Naive thymus-derived CD4-positive, alpha-beta T cell (primary cell): Measurements from ENCODE around the gene MYCBP2. TPM values are rescaled to one million over a fixed set of nuclear protein-coding genes. Genes with fewer than 3 reads are reported as not detected.

Source experiments
- ATAC-seq: fragments of 150-1000 bp; cut with Tn5 transposase; 2 replicates; pipeline ENCODE4 v1.10.0; 2021; ENCODE audit warnings: mild to moderate bottlenecking, moderate library complexity
- CTCF ChIA-PET: fragments of 350-600 bp; sonication (Branson Sonifier 250); formaldehyde crosslinking; loops from one replicate; lab custom pipeline; 2021; ENCODE audit warnings: antibody characterized with exemption; lab: Charles Lee
- POLR2A ChIA-PET: fragments of 350-600 bp; sonication (Branson Sonifier 250); formaldehyde crosslinking; loops from one replicate; lab custom pipeline; 2021; ENCODE audit warnings: antibody characterized with exemption, inconsistent platforms; lab: Charles Lee
- DNase-seq, 9 donors: peaks; one replicate each; pipeline versions ENCODE4 v3.0.0 to v3.0.0-alpha.2; 2020 to 2022; ENCODE audit warnings: mixed read lengths in 1 of 9
- H3K27ac ChIP-seq: one replicate; pipeline ENCODE4 v1.7.0; 2013; ENCODE audit warnings: mild to moderate bottlenecking, low read depth, low read length, moderate library complexity
- H3K27me3 ChIP-seq, 2 donors: one replicate each; pipeline ENCODE4 v1.7.0; 2013; ENCODE audit warnings: low read length in 2 of 2, mild to moderate bottlenecking in 2 of 2, moderate library complexity in 2 of 2; ENCODE audit not compliant: control insufficient read depth in 2 of 2, insufficient read depth in 2 of 2
- H3K36me3 ChIP-seq, 3 experiments: 1 replicate in 2 of 3; 2 replicates in 1 of 3; pipeline ENCODE4 v1.7.0; 2013; ENCODE audit warnings: low read length in 3 of 3, mild to moderate bottlenecking in 3 of 3, moderate library complexity in 1 of 3; ENCODE audit not compliant: insufficient read depth in 3 of 3, control insufficient read depth in 2 of 3
- H3K4me1 ChIP-seq, 2 donors: one replicate each; pipeline ENCODE4 v1.7.0; 2013; ENCODE audit warnings: low read length in 2 of 2, mild to moderate bottlenecking in 2 of 2, moderate library complexity in 1 of 2; ENCODE audit not compliant: control insufficient read depth in 2 of 2, insufficient read depth in 2 of 2
- H3K4me3 ChIP-seq: 2 replicates; pipeline ENCODE4 v1.7.0; 2013; ENCODE audit warnings: mild to moderate bottlenecking, low read length
- H3K9me3 ChIP-seq, 3 experiments: 1 replicate in 2 of 3; 2 replicates in 1 of 3; pipeline ENCODE4 v1.7.0; 2013; ENCODE audit warnings: low read length in 3 of 3; ENCODE audit not compliant: control insufficient read depth in 2 of 3
- H3K27ac Mint-ChIP-seq, 9 donors: one replicate each; pipeline ENCODE4 v1.8.0; 2020 to 2022; ENCODE audit warnings: mixed read lengths in 9 of 9, mild to moderate bottlenecking in 8 of 9, moderate library complexity in 5 of 9, inconsistent platforms in 2 of 9
- H3K27me3 Mint-ChIP-seq, 5 donors: one replicate each; pipeline ENCODE4 v1.8.0; 2021 to 2022; ENCODE audit warnings: mixed read lengths in 5 of 5, mild to moderate bottlenecking in 1 of 5
- H3K36me3 Mint-ChIP-seq, 5 donors: one replicate each; pipeline ENCODE4 v1.8.0; 2020 to 2022; ENCODE audit warnings: mixed read lengths in 5 of 5, mild to moderate bottlenecking in 3 of 5, inconsistent platforms in 1 of 5
- H3K4me1 Mint-ChIP-seq, 7 donors: one replicate each; pipeline ENCODE4 v1.8.0; 2020 to 2022; ENCODE audit warnings: mixed read lengths in 7 of 7, mild to moderate bottlenecking in 3 of 7, inconsistent platforms in 1 of 7
- H3K4me3 Mint-ChIP-seq, 10 donors: one replicate each; pipeline ENCODE4 v1.8.0; 2020 to 2022; ENCODE audit warnings: mild to moderate bottlenecking in 10 of 10, mixed read lengths in 10 of 10, moderate library complexity in 6 of 10, inconsistent platforms in 2 of 10
- H3K9me3 Mint-ChIP-seq, 11 donors: one replicate each; pipeline ENCODE4 v1.8.0; 2020 to 2022; ENCODE audit warnings: mixed read lengths in 11 of 11, mild to moderate bottlenecking in 4 of 11, inconsistent platforms in 1 of 11, moderate library complexity in 1 of 11
- intact Hi-C, 2 donors: fragments of 100-400 bp; cut with micrococcal nuclease; formaldehyde crosslinking; loops; one replicate each; pipeline ENCODE4 v1.15.1; 2023
- polyA plus RNA-seq, 2 donors: library from polyadenylated mRNA; unstranded; fragments of 300-500 nt; fragmentation: Illumina TruSeq; gene quantifications; one replicate each; pipeline ENCODE4 v1.2.3, GENCODE V29; 2021
- total RNA-seq, 6 experiments: library from RNA in 5 of 6; stranded (reverse) in 5 of 6; gene quantifications; 1 replicate in 5 of 6; 2 replicates in 1 of 6; pipeline ENCODE4 v1.2.3 and lab custom pipeline; 2021 to 2026

MYCBP2 gene
- total and polyA plus RNA-seq, 7 experiments from 2014 or later = 38.8 to 216 (median 162) TPM

GRCh38 chr13:77312311-77312710, 14.6 kb downstream of the MYCBP2 start:
- Histone ChIP-seq H3K4me1 (peaks cover 43 to 69% of the 10 kb centered on the region in 2 donors), H3K27ac (no peak overlapping the region), H3K4me3 (no peak overlapping the region), H3K36me3 (peaks cover 0 to 4% (median 0%) of the 10 kb centered on the region in 3 experiments), H3K9me3 (no peaks in the 10 kb centered on the region), H3K27me3 (no peaks in the 10 kb centered on the region)
- CTCF ChIA-PET = no interaction called here
- intact Hi-C loops = no loop called here
- H3K4me3 Mint-ChIP-seq = peak overlapping the region in 8 of 10 donors; percentile 17 to 69 (median 52)
- no peaks in the 10 kb centered on the region for H3K9me3 Mint-ChIP-seq
- peaks cover 0 to 14% (median 0%) of the 10 kb centered on the region in 5 donors for H3K36me3 Mint-ChIP-seq
- DNase-seq (no peak), ATAC-seq (no peak)
- peak overlapping the region in 7 of 9 donors; percentile 4 to 82 (median 55) for H3K27ac Mint-ChIP-seq
- POLR2A ChIA-PET = interaction anchor here (1.0 kb wide), 1 partner anchor 18 kb away, joined by 3 read pairs; no protein-coding TSS in a partner anchor
- peaks cover 69 to 100% (median 95%) of the 10 kb centered on the region in 7 donors for H3K4me1 Mint-ChIP-seq
- no peaks in the 10 kb centered on the region for H3K27me3 Mint-ChIP-seq

DNA sequence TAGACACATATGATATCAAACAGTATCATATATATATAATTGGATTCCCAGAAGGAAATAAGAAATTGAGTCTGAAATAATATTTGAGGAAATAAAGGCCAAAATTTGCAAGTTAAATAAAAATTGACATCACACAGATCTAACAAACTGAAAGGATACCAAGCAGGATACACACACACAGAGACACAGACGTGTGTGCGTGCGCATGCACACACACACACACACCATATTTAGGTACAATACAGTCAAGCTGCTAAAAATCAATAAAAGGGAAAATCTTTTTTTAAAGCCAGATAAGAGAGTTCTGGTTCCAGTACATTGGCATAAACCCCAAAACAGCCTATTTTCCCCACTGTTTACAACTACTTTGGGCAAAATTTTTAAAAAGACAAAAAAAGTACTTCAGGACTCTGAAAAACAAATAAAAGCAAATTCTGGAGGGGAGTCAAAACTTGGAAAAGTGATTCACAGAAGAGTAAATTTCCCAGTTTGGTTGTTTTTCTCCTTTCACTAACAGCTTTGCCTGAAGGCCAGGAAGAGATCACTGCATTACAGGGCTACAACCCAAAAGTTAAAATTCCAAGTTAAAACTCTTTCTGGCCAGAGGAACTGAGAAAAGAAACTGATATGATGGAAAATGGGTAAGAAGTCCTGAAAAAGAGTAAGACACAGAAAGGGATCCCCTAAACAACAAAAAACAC, 16.2 kb downstream of the MYCBP2 start:
- CTCF ChIA-PET = no interaction called here
- Histone ChIP-seq H3K27me3 (no peaks in the 10 kb centered on the region), H3K27ac (peak overlapping the region; percentile 16), H3K36me3 (no peaks in the 10 kb centered on the region), H3K4me1 (peaks cover 41 to 63% of the 10 kb centered on the region in 2 donors), H3K4me3 (no peak overlapping the region), H3K9me3 (no peaks in the 10 kb centered on the region)
- peak overlapping the region in 7 of 10 donors; percentile 41 to 69 (median 55) for H3K4me3 Mint-ChIP-seq
- H3K27ac Mint-ChIP-seq = peak overlapping the region in 8 of 9 donors; percentile 4 to 82 (median 61)
- POLR2A ChIA-PET = interaction anchor here (1.0 kb wide), 1 partner anchor 20 kb away, joined by 3 read pairs; no protein-coding TSS in a partner anchor
- no peaks in the 10 kb centered on the region for H3K9me3 Mint-ChIP-seq
- H3K36me3 Mint-ChIP-seq = peaks cover 0 to 14% (median 0%) of the 10 kb centered on the region in 5 donors
- DNase-seq (no peak), ATAC-seq (no peak)
- intact Hi-C loops = loop anchor here (1.0 to 2.0 kb wide), 2 partner anchors 10 to 14 kb away; no protein-coding TSS in a partner anchor
- H3K4me1 Mint-ChIP-seq = peaks cover 66 to 99% (median 93%) of the 10 kb centered on the region in 7 donors
- H3K27me3 Mint-ChIP-seq = no peaks in the 10 kb centered on the region

GRCh38 chr13:77310161-77310560, 16.7 kb downstream of the MYCBP2 start:
- H3K27ac ChIP-seq = no peak overlapping the region
- peak overlapping the region in 7 of 10 donors; percentile 23 to 72 (median 55) for H3K4me3 Mint-ChIP-seq

GRCh38 chr13:77309254-77309653, 17.6 kb downstream of the MYCBP2 start:
- H3K9me3 ChIP-seq = no peaks in the 10 kb centered on the region
- peaks cover 67 to 97% (median 93%) of the 10 kb centered on the region in 7 donors for H3K4me1 Mint-ChIP-seq
- CTCF ChIA-PET = no interaction called here
- H3K27me3 ChIP-seq = no peaks in the 10 kb centered on the region
- intact Hi-C loops = loop anchor here in 1 of 2 donors (1.0 kb wide), 1 partner anchor 16 kb away; no protein-coding TSS in a partner anchor
- H3K4me3 ChIP-seq = no peak overlapping the region
- no peak overlapping the region for H3K27ac ChIP-seq
- peaks cover 0 to 21% (median 6%) of the 10 kb centered on the region in 5 donors for H3K36me3 Mint-ChIP-seq
- peak overlapping the region in 9 of 10 donors; percentile 1 to 65 (median 48) for H3K4me3 Mint-ChIP-seq
- peak overlapping the region in 6 of 9 donors; percentile 0 to 82 (median 25) for H3K27ac Mint-ChIP-seq
- H3K36me3 ChIP-seq = no peaks in the 10 kb centered on the region
- ATAC-seq (no peak), DNase-seq (peak in 1 of 9 donors; percentile 31)
- H3K27me3 Mint-ChIP-seq = no peaks in the 10 kb centered on the region
- H3K9me3 Mint-ChIP-seq = peaks cover 0 to 2% (median 0%) of the 10 kb centered on the region in 11 donors
- peaks cover 41 to 57% of the 10 kb centered on the region in 2 donors for H3K4me1 ChIP-seq
- POLR2A ChIA-PET = interaction anchor here (1.0 kb wide), 1 partner anchor 12 kb away, joined by 3 read pairs; no protein-coding TSS in a partner anchor

More at GRCh38 chr13:77310161-77310560, 16.7 kb downstream of the MYCBP2 start:
- Mint-ChIP-seq H3K9me3 (no peaks in the 10 kb centered on the region), H3K4me1 (peaks cover 71 to 99% (median 96%) of the 10 kb centered on the region in 7 donors), H3K27ac (peak overlapping the region in 7 of 9 donors; percentile 4 to 82 (median 62)), H3K36me3 (peaks cover 0 to 17% (median 2%) of the 10 kb centered on the region in 5 donors), H3K27me3 (no peaks in the 10 kb centered on the region)
- no peaks in the 10 kb centered on the region for H3K9me3 ChIP-seq
- DNase-seq = no peak
- ATAC-seq = no peak
- peaks cover 41 to 63% of the 10 kb centered on the region in 2 donors for H3K4me1 ChIP-seq
- H3K27me3 ChIP-seq = no peaks in the 10 kb centered on the region
- no peaks in the 10 kb centered on the region for H3K36me3 ChIP-seq
- CTCF ChIA-PET = no interaction called here
- POLR2A ChIA-PET = interaction anchor here (1.0 kb wide), 2 partner anchors 11 to 20 kb away, joined by 3 read pairs; no protein-coding TSS in a partner anchor
- H3K4me3 ChIP-seq = no peak overlapping the region
- intact Hi-C loops = loop anchor here (1.0 to 2.0 kb wide), 2 partner anchors 10 to 15 kb away; no protein-coding TSS in a partner anchor

- H3K4me3 Mint-ChIP-seq = peak overlapping the region in 8 of 10 donors; percentile 1 to 70 (median 47)
- intact Hi-C loops = no loop called here
- peaks cover 0 to 20% (median 13%) of the 10 kb centered on the region in 5 donors for H3K36me3 Mint-ChIP-seq
- no peak for DNase-seq
- Histone ChIP-seq H3K4me1 (peaks cover 38 to 39% of the 10 kb centered on the region in 2 donors), H3K27ac (no peak overlapping the region), H3K4me3 (no peak overlapping the region), H3K27me3 (no peaks in the 10 kb centered on the region), H3K9me3 (no peaks in the 10 kb centered on the region), H3K36me3 (no peaks in the 10 kb centered on the region)
- H3K4me1 Mint-ChIP-seq = peaks cover 59 to 97% (median 90%) of the 10 kb centered on the region in 7 donors
- CTCF ChIA-PET = no interaction called here
- no peak for ATAC-seq
- POLR2A ChIA-PET = interaction anchor here (1.1 to 2.5 kb wide), 2 partner anchors 19 to 24 kb away, joined by 4 to 6 read pairs; no protein-coding TSS in a partner anchor
- no peaks in the 10 kb centered on the region for H3K27me3 Mint-ChIP-seq
- peaks cover 0 to 2% (median 0%) of the 10 kb centered on the region in 11 donors for H3K9me3 Mint-ChIP-seq
- peak overlapping the region in 6 of 9 donors; percentile 20 to 68 (median 48) for H3K27ac Mint-ChIP-seq
Measured at GRCh38 chr13:77306458-77306857, 20.4 kb downstream of the MYCBP2 start.

DNA sequence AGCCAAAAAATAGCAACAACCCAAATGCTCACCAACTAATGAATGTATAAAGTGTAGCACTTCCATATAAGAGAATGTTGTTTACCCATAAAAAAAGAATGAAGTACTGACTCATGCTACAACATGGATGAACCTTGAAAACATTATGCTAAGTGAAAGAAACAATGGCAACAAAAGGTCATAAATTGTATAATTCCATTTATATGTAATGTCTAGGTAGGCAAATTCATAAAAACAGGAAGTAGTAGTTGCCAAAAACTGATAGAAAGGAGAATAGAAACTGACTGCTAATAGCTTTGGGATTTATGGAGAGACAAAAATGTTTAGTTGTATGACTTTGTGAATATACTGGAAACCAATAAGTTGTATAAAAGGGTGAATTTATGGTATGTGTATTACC, 21.6 kb downstream of the MYCBP2 start:
- ATAC-seq (peak; percentile 20), DNase-seq (no peak)
- ChIA-PET POLR2A (no interaction called here), CTCF (no interaction called here)
- H3K27me3 Mint-ChIP-seq = no peaks in the 10 kb centered on the region
- Histone ChIP-seq H3K4me1 (peaks cover 28 to 32% of the 10 kb centered on the region in 2 donors), H3K9me3 (no peaks in the 10 kb centered on the region), H3K4me3 (no peak overlapping the region), H3K27me3 (no peaks in the 10 kb centered on the region), H3K27ac (no peak overlapping the region), H3K36me3 (no peaks in the 10 kb centered on the region)
- intact Hi-C loops = no loop called here
- H3K4me3 Mint-ChIP-seq = peak overlapping the region in 7 of 10 donors; percentile 2 to 39 (median 23)
- peaks cover 55 to 96% (median 88%) of the 10 kb centered on the region in 7 donors for H3K4me1 Mint-ChIP-seq
- H3K9me3 Mint-ChIP-seq = peaks cover 0 to 2% (median 0%) of the 10 kb centered on the region in 11 donors
- peaks cover 0 to 18% (median 16%) of the 10 kb centered on the region in 5 donors for H3K36me3 Mint-ChIP-seq
- peak overlapping the region in 6 of 9 donors; percentile 22 to 61 (median 44) for H3K27ac Mint-ChIP-seq
